NCI-H2171 (cell line): ENCODE measurements around the gene PNN.
"Not testable (repeated sequence)": the region's sequence is repeated elsewhere in the genome, so short reads cannot be mapped to it uniquely, and the experiment has no call there.

ENCODE experiments used
- DNase-seq: peaks from one replicate; lab custom pipeline; 2025; lab: John Stamatoyannopoulos, UW

The PNN gene

GRCh38 chr14:39174560-39175444 lies at the start of gene PNN:
Gene PNN (plus strand): TSS chr14:39175254. CDS start chr14:39175280, 26 bp downstream.
- peak; percentile 99 for DNase-seq

GRCh38 chr14:39137835-39138234 lies 37.2 kb upstream of the PNN start:
- DNase-seq = not testable (repeated sequence)

GRCh38 chr14:39138440-39138839 lies 36.6 kb upstream of the PNN start:
- no peak for DNase-seq

- DNase-seq = no peak
Observed at GRCh38 chr14:39140170-39140569, 34.9 kb upstream of the PNN start.

GRCh38 chr14:39141623-39142022 lies 33.4 kb upstream of the PNN start:
- DNase-seq = not testable (repeated sequence)

GRCh38 chr14:39143226-39143625 lies 31.8 kb upstream of the PNN start:
- not testable (repeated sequence) for DNase-seq

- DNase-seq = no peak
Observed at GRCh38 chr14:39145266-39145966, 29.6 kb upstream of the PNN start.

- DNase-seq = no peak
Observed at GRCh38 chr14:39154594-39155189, 20.4 kb upstream of the PNN start.

GRCh38 chr14:39157491-39157890 lies 17.6 kb upstream of the PNN start:
- DNase-seq = no peak

- DNase-seq = no peak
Observed at GRCh38 chr14:39158222-39158858, 16.7 kb upstream of the PNN start.

- DNase-seq = no peak
Observed at GRCh38 chr14:39160494-39160893, 14.6 kb upstream of the PNN start.

- DNase-seq = not testable (repeated sequence)
Observed at GRCh38 chr14:39167797-39168320, 7.2 kb upstream of the PNN start.

- no peak for DNase-seq
Observed at GRCh38 chr14:39168591-39168990, 6.5 kb upstream of the PNN start.

- no peak for DNase-seq
Observed at GRCh38 chr14:39169541-39169900, 5.5 kb upstream of the PNN start.

GRCh38 chr14:39173198-39173597 lies 1.9 kb upstream of the PNN start:
- no peak for DNase-seq

- DNase-seq = peak; percentile 55
Observed at GRCh38 chr14:39175445-39176262, 600 bp downstream of the PNN start.

GRCh38 chr14:39176263-39177167 lies 1.5 kb downstream of the PNN start:
- DNase-seq = no peak

- DNase-seq = no peak
Observed at GRCh38 chr14:39177168-39177545, 2.1 kb downstream of the PNN start.

GRCh38 chr14:39179042-39179441 lies 4.0 kb downstream of the PNN start:
- DNase-seq = no peak

GRCh38 chr14:39180553-39180952 lies 5.5 kb downstream of the PNN start:
- DNase-seq = no peak
